Heart right ventricle (tissue), 16 donors: ENCODE measurements around the gene CHST15. TPM values are rescaled to one million over a fixed set of nuclear protein-coding genes. Genes with fewer than 3 reads are reported as not detected.

Experiments
- ATAC-seq, 8 donors: fragments of 200-7000 bp; cut with Tn5 transposase; one replicate each; pipeline ENCODE4 v1.9.1; 2020; ENCODE audit warnings: mild to moderate bottlenecking in 8 of 8, moderate library complexity in 8 of 8, moderate number of reproducible peaks in 1 of 8
- DNase-seq, 2 donors: peaks; one replicate each; pipeline ENCODE4 v3.0.0-alpha.2; 2020
- H3K27ac ChIP-seq, 10 donors: fragments of 200-600 bp; sonication (generic) in 2 of 10; one replicate each; pipeline versions ENCODE4 v1.5.0 to v1.8.0; 2020 to 2022; ENCODE audit warnings: mild to moderate bottlenecking in 3 of 10
- H3K27me3 ChIP-seq, 7 donors: fragments of 200-600 bp; one replicate each; pipeline ENCODE4 v1.8.0; 2021 to 2022; ENCODE audit warnings: mild to moderate bottlenecking in 2 of 7
- H3K36me3 ChIP-seq, 9 donors: fragments of 200-600 bp; sonication (generic) in 1 of 9; one replicate each; pipeline versions ENCODE4 v1.5.0 to v1.8.0; 2020 to 2022; ENCODE audit warnings: mild to moderate bottlenecking in 2 of 9
- H3K4me1 ChIP-seq, 9 donors: fragments of 200-600 bp; sonication (generic) in 1 of 9; one replicate each; pipeline versions ENCODE4 v1.5.0 to v1.8.0; 2020 to 2022; ENCODE audit warnings: mild to moderate bottlenecking in 4 of 9
- H3K4me3 ChIP-seq, 10 donors: fragments of 200-600 bp; sonication (generic) in 2 of 10; one replicate each; pipeline versions ENCODE4 v1.5.0 to v1.8.0; 2020 to 2022; ENCODE audit warnings: mild to moderate bottlenecking in 7 of 10, moderate library complexity in 2 of 10
- H3K9me3 ChIP-seq, 11 donors: fragments of 200-600 bp in 10 of 11; sonication (generic) in 2 of 11; one replicate each; pipeline versions ENCODE4 v1.5.0 to v1.8.0; 2013 to 2022; ENCODE audit warnings: mild to moderate bottlenecking in 2 of 11, control low read depth in 1 of 11, moderate library complexity in 1 of 11
- WGBS, 2 donors: extraction: QIAGEN DNeasy Blood & Tissue Kit; methylation state at CpG; one replicate each; pipeline ENCODE4 v1.1.7; 2013; ENCODE audit warnings: inconsistent platforms in 1 of 2; 5-methylcytosine and 5-hydroxymethylcytosine counted together
- intact Hi-C, 10 donors: fragments of 100-400 bp; cut with DNase I; formaldehyde crosslinking; loops; one replicate each; pipeline versions ENCODE4 v1.11.1 to v1.14.2; 2022
- polyA plus RNA-seq, 2 donors: library from polyadenylated mRNA; stranded (reverse); fragments of 200-250 nt; gene quantifications; one replicate each; pipeline ENCODE4 v1.2.3, GENCODE V29; 2013
- total RNA-seq, 10 donors: library from RNA; stranded (reverse); fragmentation: NEBNext Ultra II Directional in 3 of 10; extraction: Animal tissue kit (Norgen Biotek cat#: 25700) in 3 of 10; gene quantifications; one replicate each; pipeline versions ENCODE4 v1.2.1 to v1.2.4, GENCODE V29; 2021 to 2023
- TF ChIP-seq, protein P1 (sequence below), 9 donors: fragments of 200-600 bp; sonication (generic) in 2 of 9; IDR thresholded peaks; one replicate each; pipeline versions ENCODE4 v1.5.0 to v1.8.0; 2021 to 2022; ENCODE audit warnings: antibody characterized with exemption in 9 of 9, mild to moderate bottlenecking in 5 of 9, moderate library complexity in 1 of 9
- donor health status: Arrhythmogenic right ventricular cardiomyopathy.
- donor health status: ischemic (EF 13 %, LVEDD 7.1; RV severe dilation, severe dysfunction).
- donor health status: healthy with polysubstance abuse.
- donor health status: DM: no; HTN: yes; CAD: no.
- donor health status: DM: no; HTN: no; CAD: no.
- donor health status: ischemic (EF 25% LVEDD 6.9; RV normal size, moderate dysfunction).
- donor health status: ischemic (EF 25% LVEDD 5.7; RV mildly dilated, moderate dysfunction).
- donor health status: healthy.
- donor health status: DM: yes; HTN: yes; CAD: no.
- donor health status: Ischemic cardiomyopathy.
- donor health status: ischemic (EF 35%, LVEDD 5.7; RV mildly dilated, moderate dysfunction).
- donor health status: nonischemic (EF 11% LVEDD 7.7; RV severe dilation, severe dysfunction).
- donor health status: DM: yes; HTN: yes; CAD: no.
- donor health status: PGD.
- donor health status: ischemic (EF 29% LVEDD 5.4; RV normal size, mild dysfunction).
- donor health status: nonischemic (EF 23%, LVEDD 6.1; RV moderate dilation, normal function).

Gene CHST15
- total and polyA plus RNA-seq, 12 donors, result 1.3 to 16.7 (median 4.8) TPM

GRCh38 chr10:124126145-124126982 is 33.0 kb upstream of the CHST15 start:
- H3K4me1 ChIP-seq, result peaks cover 0 to 12% (median 0%) of the 10 kb centered on the region in 9 donors
- 61% methylated on average over 11 of the region's 11 CpGs for WGBS, 2 donors
- ATAC-seq, result peak in 2 of 8 donors; percentile 25 to 40
- no peaks in the 10 kb centered on the region for H3K9me3 ChIP-seq
- DNase-seq, result no peak
- no peak overlapping the region for H3K4me3 ChIP-seq
- H3K27me3 ChIP-seq, result no peaks in the 10 kb centered on the region
- intact Hi-C loops, result no loop called here
- TF ChIP-seq, protein P1, sequence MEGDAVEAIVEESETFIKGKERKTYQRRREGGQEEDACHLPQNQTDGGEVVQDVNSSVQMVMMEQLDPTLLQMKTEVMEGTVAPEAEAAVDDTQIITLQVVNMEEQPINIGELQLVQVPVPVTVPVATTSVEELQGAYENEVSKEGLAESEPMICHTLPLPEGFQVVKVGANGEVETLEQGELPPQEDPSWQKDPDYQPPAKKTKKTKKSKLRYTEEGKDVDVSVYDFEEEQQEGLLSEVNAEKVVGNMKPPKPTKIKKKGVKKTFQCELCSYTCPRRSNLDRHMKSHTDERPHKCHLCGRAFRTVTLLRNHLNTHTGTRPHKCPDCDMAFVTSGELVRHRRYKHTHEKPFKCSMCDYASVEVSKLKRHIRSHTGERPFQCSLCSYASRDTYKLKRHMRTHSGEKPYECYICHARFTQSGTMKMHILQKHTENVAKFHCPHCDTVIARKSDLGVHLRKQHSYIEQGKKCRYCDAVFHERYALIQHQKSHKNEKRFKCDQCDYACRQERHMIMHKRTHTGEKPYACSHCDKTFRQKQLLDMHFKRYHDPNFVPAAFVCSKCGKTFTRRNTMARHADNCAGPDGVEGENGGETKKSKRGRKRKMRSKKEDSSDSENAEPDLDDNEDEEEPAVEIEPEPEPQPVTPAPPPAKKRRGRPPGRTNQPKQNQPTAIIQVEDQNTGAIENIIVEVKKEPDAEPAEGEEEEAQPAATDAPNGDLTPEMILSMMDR (IDR thresholded peaks at IDR 0.05), result no peak
- no peak overlapping the region for H3K27ac ChIP-seq
- H3K36me3 ChIP-seq, result no peaks in the 10 kb centered on the region

DNA sequence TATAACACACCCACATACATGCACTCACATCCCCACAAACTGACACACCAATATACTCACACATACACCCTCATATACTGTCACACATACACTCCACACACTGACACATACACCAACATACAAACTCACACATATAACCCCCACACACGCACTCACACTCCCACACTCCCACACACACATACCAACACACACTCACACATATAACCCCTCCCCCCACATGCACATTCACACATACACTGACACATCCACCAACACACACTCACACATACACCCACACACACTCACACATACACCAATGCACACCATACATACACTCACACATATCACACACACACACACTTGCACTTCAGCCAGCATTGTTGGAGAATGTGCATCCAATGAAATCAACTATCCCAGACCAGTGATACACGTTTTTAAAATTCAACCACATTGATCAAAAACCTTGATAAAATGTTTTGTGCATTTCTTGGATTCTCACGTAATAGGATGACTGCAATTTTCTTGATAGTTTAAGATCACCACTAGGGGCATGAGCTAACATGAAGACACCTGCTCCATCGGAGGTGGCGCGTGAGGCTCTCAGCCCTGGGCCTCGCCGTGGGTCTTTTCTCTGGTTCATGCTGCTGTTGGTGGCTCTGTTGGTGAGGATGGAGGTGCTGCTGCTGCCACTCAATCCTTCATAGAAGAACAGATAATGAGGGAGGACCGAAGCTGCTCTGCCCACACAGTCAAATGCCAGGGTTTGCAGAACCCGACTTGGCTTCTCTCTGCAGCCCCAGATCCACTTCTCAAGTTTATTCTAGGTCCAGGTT is 32.1 kb upstream of the CHST15 start:
- H3K4me3 ChIP-seq, result no peak overlapping the region
- H3K9me3 ChIP-seq, result no peaks in the 10 kb centered on the region
- no peak for DNase-seq
- H3K36me3 ChIP-seq, result no peaks in the 10 kb centered on the region
- TF ChIP-seq, protein P1 (IDR thresholded peaks at IDR 0.05), result peak in 5 of 9 donors; percentile 21 to 41 (median 30)
- 70% methylated on average over 10 of the region's 10 CpGs for WGBS, 2 donors
- no peak for ATAC-seq
- peaks cover 0 to 13% (median 0%) of the 10 kb centered on the region in 9 donors for H3K4me1 ChIP-seq
- no peak overlapping the region for H3K27ac ChIP-seq
- intact Hi-C loops, result no loop called here
- H3K27me3 ChIP-seq, result no peaks in the 10 kb centered on the region

DNA sequence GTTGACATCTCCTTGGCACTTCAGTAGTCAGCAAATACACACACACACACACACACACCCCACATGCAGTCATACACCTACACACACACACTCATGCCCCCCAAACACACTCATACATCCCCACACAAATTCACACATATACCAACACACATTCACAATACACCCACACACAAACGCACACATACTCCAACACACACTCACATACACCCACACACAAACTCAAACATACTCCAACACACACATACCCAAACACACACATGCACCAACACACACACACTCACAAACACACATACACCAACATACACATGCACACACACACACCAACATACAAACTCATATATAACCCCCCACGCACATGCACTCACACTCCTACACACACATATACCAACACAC is 31.4 kb upstream of the CHST15 start:
- intact Hi-C loops, result no loop called here

More for the DNA sequence above, 31.4 kb upstream of the CHST15 start:
- no peak for DNase-seq
- Histone ChIP-seq H3K9me3 (no peaks in the 10 kb centered on the region), H3K36me3 (no peaks in the 10 kb centered on the region), H3K27me3 (no peaks in the 10 kb centered on the region), H3K4me1 (peaks cover 0 to 21% (median 3%) of the 10 kb centered on the region in 9 donors), H3K27ac (no peak overlapping the region), H3K4me3 (no peak overlapping the region)
- no peak for ATAC-seq
- TF ChIP-seq, protein P1 (IDR thresholded peaks at IDR 0.05), result no peak
- 97 to 99% methylated on average over 2 of the region's 2 CpGs for WGBS, 2 donors
